HG02970 (cell line): ENCODE data around the gene BACH2.
"Not testable (repeated sequence)": the region's sequence is repeated elsewhere in the genome, so short reads cannot be mapped to it uniquely, and the experiment has no call there.

Source experiments
- ATAC-seq: cut with Tn5 transposase; IDR thresholded peaks from one replicate; pipeline ENCODE4 v1.9.1; 2021; ENCODE audit warnings: mild to moderate bottlenecking, moderate library complexity, moderate number of reproducible peaks; ENCODE audit not compliant: unreplicated experiment, low FRiP score

The BACH2 gene

DNA sequence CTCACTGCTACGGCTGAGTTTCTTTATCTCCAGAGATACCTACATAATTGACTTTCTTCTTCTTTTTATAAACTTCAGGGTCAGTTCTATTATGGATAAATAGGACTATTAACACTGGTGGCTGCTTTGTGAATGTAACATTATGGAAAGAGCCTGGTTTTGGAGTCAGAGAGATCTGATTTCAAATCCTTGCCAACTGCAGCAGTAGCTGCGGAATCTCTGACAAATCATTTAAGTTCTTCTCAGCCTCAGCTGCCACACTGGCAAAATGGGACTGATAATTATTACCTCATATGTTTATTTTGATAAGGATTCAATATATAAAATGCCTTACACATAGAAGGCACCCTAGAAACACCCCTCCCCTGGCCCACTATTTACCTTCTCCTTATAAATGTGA is 160.5 kb downstream of the BACH2 start:
- no peak for ATAC-seq

DNA sequence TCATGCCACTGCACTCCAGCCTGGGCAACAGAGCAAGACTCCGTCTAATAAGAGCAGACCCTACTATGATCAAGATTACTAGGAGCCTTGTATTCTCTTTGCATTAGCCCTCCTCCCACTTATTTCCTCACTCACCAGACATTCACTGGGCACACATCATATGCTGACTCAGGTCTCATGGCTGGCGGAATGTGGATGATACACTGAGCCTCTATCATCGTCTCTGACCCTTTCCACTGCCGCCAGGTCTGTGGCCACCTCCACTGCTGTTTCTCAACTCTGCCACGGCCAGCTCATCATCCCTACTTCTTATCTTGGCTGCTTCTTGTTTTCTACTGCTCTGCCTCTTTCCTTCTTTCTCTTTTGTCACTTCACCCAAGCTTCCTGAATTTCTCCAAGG is 161.0 kb downstream of the BACH2 start:
- ATAC-seq = no peak

DNA sequence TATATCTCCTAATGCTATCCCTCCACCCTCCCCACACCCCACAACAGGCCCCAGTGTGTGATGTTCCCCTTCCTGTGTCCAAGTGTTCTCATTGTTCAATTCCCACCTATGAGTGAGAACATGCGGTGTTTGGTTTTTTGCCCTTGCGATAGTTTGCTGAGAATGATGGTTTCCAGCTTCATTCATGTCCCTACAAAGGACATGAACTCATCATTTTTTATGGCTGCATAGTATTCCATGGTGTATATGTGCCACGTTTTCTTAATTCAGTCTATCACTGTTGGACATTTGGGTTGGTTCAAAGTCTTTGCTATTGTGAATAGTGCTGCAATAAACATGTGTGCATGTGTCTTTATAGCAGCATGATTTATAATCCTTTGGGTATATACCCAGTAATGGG is 163.0 kb downstream of the BACH2 start:
- not testable (repeated sequence) for ATAC-seq

DNA sequence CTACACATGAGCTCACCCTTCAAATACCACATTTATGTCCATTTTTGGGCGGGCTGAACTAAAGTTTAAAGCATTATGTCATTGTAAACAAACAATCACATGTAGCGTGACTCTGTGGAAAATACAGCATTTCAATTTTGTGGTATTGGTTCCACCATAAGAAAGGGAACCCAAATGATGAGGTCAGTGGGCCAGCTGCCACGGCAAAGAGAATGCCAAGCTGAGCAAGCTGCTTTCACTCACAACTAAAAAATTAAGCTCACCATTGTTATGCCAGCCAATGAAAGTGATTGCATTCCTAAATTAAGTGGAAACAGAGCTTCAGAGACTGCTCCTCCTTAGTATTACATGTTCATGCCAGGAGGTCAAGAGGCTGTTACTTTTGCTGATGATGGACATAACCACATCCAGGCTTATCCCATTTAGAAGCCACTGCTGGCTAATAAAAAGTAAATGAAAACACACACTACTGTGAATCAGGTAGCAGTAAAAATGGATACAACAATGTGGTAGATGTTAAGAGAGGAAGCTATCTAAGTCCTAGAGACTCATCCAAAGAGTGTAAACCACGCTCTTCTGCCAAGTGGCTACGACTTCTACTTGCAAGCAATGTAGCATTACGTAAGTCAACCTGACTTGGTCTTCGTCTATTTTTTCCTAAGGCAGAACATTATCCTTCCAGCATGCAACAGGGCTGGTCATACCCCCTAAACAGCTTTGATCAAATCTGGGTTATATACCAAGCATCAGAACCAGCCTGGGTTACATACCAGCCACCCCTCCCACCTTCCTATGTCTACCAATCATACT is 164.8 kb downstream of the BACH2 start:
- ATAC-seq = no peak

DNA sequence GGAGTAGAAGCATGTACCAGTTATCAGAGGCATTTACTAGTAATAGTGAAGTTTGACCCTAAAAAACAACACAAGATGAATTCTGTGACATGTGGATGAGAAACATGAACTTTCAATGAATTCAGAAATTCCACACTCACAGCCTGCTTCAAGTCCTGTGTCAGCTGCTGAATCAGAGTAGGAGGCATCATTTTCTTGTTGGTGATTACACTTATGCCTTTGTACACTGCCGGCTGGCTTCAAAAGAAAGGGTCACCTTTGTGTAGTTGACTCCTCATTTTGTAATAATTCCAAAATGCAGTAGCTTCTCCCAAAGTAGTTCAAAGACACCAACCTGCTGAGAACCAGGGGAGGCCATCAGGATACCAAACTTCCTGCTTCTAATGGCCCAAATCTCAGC is 165.5 kb downstream of the BACH2 start:
- ATAC-seq = no peak

DNA sequence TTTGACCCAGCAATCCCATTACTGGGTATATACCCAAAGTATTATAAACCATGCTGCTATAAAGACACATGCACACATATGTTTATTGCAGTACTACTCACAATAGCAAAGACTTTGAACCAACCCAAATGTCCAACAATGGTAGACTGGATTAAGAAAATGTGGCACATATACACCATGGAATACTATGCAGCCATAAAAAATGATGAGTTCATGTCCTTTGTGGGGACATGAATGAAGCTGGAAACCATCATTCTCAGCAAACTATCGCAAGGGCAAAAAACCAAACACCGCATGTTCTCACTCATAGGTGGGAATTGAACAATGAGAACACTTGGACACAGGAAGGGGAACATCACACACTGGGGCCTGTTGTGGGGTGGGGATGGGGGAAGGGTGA is 168.0 kb downstream of the BACH2 start:
- ATAC-seq = not testable (repeated sequence)

DNA sequence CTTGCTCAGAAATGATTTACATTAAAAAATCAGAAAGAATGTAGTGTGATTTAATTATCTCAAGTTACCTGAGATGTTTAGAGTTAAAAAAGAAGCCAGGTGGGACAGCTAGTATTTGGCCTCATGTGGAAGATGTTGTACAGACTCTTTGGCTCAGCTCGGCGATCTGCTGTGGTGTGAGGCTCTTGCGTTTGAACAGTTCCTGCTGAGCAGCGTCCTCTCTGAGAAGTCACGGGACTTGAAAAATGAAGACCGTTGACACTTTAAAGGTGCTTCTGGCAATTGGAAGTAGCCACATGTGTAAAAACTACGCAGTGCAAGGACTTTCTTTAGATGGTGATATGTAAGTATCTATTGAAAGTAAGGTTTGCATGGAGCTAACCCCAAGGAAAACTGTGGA is 169.0 kb downstream of the BACH2 start:
- no peak for ATAC-seq

DNA sequence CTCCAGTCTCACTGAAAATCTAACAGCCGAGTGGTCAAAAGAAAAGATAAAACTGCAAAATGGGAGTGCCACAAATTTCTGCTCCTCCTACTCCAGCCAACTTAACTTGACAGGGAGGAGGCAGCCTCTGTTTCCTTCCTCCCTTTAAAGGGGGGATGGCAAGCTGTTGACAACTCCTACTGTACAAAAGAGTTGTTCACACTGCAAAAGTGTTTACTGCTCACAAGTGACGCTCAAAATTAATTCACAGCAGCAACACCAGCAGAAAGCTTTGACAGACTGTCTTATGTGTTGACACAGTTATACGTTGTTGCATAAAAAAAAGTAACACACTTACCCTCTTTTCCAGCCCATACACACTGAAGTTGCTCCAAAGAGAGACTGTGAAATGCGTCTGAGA is 169.8 kb downstream of the BACH2 start:
- no peak for ATAC-seq

DNA sequence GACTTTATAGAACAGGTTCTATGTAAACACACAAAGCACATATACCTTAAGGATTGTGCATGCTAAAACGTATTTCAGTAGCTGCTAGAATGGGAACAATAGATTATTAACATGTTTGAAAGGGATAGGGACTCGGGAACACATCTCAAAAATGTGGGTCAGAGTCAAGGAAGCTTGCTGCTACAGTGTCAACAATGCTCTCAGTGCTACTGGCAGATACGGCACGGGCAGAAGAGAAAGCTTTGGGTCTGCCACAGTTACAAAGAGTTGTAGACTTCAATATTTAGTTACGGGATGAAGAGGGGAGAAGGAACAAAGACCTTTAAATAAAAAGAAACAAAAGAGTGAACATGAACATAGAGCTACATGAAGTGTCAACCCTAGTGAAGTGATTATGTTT is 170.5 kb downstream of the BACH2 start:
- no peak for ATAC-seq

DNA sequence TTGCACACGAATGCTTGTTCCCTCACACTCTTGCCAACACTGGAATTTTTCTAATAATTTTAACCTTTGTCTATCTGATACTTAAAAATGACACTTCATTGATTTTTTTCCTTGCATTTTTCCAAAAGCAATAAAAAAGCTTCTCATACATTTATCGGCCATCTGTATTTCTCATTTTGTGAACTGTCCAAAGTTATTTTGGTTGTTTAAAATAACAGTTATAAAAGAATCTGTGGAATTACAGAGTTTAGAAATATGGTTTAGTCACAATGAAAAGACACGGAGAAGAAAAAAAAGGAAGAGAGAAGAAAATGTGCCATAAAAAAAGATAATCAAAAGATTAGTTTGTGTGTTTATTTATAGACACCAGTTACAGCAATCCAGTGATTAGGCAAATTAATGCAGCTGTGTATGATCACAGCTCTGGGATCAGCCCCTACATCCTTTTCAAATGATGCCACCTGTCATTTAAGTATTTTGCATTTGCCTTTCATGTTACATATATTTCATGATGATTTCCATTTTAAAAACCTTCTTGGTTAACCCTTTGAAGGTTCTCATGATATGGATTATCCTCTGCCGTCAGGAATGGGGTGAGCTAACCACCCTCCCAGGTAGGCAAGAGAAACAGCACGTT is 171.7 kb downstream of the BACH2 start:
- ATAC-seq = no peak

DNA sequence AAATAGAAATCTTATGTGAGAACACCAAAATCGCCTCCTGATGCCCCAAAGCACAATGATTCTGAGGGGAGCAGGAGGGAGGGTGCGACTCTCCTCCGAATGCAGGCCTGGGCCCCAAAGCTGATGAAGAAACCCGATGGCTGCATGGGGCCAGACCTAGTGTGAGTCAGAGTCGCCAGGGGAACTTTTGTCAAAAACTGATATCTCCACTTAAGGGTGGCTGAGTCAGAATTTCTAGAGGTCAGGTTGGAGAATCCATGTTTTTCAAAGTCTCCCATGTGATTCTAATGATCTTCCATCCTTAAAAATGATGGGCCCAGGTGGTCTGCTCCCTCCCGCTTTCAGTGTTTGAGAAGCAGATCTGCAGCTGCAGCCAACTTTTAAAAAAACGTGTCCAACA is 172.8 kb downstream of the BACH2 start:
- no peak for ATAC-seq

DNA sequence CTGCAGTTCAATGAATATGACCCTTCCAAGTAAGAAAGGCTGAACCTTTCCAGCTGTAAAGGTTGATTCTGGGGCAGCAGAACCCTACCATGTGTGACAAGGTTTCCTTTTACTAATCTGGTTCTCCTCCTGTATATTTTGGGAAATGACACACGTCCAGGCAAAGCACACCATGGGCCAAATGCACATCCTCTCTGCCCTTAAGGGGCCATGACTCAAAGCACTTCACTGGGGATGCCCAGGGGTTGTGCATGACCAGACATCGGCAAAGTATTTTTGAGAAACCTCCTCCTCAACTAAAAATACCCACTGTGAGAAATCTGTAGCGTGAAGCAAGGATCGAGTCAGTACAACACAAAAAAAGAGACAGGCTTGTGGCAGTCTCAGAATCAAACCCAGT is 174.7 kb downstream of the BACH2 start:
- no peak for ATAC-seq

DNA sequence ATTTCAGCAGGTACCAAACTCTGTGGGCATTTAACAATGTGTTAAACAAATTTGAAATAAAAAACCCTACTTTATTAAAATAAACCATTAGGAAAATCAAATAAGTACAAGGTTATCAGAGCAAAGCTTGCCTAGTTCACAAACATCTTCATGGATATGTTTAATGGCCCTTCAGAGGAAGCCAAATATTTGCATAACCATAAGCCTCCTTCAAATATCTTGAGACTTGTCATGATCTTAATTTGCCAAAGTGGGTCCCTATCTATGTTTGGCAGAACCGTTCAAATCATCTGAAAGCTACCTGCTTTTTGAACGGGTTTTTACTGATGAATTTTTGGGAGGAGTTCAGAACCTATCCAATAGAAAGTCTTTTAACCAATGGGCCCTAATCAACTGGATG is 176.3 kb downstream of the BACH2 start:
- ATAC-seq = no peak

DNA sequence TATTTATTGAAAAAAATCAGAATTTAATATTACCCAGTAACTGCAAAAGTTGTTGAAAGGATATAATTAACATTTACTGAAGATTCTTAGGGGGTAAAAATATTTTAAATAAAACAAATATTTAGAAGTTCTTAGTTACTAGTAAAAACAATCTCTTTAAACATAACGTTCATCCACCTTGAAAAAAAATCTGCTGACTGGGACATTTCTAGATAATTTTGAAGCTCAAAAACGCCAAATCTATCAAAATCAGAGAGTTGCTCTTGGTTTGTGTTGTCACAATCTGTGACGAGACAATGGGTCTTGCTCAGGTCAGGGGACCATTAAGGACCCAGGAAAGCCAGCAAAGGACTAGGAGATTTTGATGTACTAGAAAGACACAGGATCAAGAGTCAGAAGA is 177.0 kb downstream of the BACH2 start:
- ATAC-seq = no peak

DNA sequence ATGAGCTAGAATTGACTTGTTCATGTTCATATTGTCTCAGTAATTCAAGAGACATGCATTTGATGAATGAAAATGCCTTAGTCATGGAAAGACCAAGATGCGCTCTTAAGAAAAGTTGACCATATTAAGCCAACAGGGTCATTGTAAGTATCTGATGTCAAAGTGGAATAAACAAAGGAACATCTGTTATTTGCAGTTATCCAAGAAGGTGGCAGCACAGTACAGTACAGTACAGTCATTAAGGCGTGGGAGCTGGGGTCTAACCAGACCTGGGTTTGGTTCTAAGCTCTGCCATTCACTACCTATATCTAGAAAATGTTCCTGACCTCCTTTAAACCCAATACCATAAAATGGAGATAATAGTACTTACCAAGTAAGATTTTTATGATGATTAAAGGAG is 178.1 kb downstream of the BACH2 start:
- ATAC-seq = no peak

DNA sequence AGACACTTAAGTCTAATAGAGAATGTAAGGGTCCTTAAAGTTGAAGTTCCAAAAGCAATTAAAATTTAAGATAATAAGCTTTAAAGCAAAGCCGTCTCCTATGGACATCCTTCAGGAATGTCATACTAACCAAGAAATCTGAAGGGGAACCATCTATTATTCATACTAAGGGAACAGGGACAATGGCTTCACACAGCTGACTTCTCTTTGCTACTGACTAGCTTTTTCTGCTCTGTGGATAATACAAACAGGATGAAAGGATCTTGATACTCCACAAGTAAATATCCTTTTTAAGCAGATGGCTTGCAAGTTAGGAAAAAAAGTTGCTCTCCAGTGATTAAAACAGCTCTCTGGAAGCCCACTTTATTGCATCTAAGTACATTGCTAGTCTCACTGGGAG is 178.6 kb downstream of the BACH2 start:
- no peak for ATAC-seq

DNA sequence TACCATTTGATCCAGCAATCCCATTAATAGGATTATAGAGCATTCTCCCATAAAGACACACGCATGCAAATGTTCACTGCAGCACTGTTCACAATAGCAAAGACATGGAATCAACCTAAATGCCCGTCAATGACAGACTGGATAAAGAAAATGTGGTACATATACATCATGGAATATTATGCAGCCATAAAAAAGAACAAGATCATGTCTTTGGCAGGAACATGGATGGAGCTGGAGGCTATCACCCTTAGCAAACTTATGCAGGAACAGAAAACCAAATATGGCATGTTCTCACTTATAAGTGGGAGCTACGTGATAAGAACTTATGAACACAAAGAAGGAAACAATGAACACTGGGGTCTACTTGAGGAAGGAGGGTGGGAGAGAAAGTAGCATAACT is 180.5 kb downstream of the BACH2 start:
- ATAC-seq = not testable (repeated sequence)

DNA sequence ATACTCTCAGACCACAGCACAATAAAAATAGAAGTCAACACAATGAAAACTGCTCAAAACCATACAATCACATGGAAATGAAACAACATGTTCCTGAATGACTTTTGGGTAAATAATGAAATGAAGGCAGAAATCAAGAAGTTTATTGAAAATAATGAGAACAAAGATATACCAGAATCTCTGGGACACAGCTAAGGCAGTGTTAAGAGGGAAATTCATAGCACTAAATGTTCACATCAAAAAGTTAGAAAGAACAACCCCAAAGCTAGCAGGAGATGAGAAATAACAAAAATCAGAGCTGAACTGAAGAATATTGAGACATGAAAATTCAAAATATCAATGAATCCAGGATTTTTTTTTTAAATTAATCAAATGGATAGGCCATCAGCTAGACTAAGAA is 183.3 kb downstream of the BACH2 start:
- ATAC-seq = no peak

DNA sequence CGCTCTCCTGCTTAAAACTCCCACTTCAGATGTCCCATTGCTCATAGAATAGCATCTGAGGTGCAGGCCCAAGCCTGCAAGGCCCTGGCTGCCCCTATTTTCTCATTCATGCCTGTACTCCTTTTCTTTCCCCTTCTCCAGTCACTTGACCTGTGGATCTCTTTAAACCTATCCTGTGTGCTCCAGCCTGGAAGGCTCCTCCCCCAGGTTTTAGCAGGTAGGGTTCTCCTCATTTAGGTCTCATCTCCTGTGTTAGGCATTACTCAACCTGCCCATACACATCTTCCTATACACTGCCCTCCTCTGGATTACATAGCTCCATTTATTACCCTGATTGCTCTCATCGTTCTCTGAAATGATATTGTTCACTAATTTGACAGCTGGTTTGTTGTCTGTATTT is 185.3 kb downstream of the BACH2 start:
- no peak for ATAC-seq

DNA sequence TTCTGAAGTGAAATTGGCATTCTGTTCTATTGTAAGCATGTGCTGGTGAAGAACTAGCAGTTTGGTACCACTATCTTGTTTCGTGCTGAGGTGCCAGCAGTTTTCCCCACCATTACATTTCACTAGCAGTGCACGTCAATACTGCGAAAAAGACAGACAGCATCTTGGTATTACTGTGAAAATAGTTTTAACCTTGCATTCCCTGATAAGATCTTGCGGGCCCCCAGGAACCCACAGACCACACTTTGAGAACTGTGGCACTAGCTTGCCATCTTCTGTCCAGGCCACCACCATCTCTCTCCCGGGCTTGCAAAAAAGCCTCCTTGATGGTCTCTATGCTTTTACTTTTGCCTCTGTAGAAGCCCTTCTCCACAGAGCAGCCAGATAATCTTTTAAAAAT is 185.7 kb downstream of the BACH2 start:
- ATAC-seq = no peak

DNA sequence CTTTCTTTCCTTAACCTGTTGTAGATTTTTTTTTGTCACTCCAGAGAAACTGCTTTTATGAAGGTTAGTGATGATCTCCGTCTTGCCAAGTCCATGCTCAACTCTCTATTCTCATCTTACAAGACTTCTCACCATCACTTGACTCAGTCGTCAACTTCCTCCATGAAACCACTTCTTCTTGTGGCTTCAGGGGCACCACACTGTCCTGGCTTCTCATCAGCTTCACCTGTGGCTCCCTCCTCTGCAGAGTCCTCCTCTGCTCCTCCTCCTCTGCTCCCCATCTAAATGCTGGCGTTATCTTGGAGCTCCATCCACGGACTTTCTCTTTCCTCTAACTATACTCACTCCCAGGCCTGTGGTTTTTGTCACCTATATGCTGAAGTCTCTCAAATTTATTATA is 187.5 kb downstream of the BACH2 start:
- ATAC-seq = no peak

DNA sequence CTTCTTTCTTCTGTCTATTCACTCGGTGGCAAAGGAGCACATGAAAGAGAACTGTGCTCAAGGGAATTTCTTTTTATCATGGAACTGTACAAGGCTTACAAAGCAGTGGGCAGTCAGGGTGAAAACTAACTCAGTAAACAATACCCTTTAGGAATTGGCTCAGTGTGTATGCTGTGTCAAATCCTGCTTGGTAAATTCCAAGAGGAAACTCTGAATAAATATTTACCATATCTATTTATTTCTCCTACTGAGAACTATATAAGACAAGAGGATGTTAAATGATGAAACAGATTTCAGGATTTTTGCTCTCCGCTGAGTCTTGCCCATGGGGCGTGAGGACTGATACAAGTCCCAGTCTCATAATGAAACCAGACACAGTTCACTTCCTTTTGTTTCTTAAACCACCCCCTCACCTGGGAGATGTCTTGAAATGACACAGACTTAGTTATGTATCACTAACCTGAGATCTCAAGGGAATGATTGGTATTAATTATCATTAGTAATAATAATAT is 188.8 kb downstream of the BACH2 start:
- ATAC-seq = peak; percentile 84
